KOPT-K1 (cell line): ENCODE results near the gene DNAJB4.
"Not testable (repeated sequence)": the region's sequence is repeated elsewhere in the genome, so short reads cannot be mapped to it uniquely, and the experiment has no call there.

ENCODE experiments used
- H3K27ac ChIP-seq: fragments of 200-600 bp; sonication (generic); 2 replicates; pipeline ENCODE4 v1.5.1; 2016; ENCODE audit warnings: antibody characterized with exemption, mild to moderate bottlenecking, low read depth, low read length; ENCODE audit not compliant: poor library complexity, severe bottlenecking
- H3K36me3 ChIP-seq: fragments of 200-600 bp; sonication (generic); 2 replicates; pipeline ENCODE4 v1.5.1; 2017; ENCODE audit warnings: antibody characterized with exemption, mild to moderate bottlenecking, low read length, moderate library complexity; ENCODE audit not compliant: insufficient read depth
- H3K9me3 ChIP-seq: fragments of 200-600 bp; sonication (generic); 2 replicates; pipeline ENCODE4 v1.5.1; 2017; ENCODE audit warnings: antibody characterized with exemption, low read length, mild to moderate bottlenecking; ENCODE audit not compliant: insufficient read depth, poor library complexity, severe bottlenecking

Gene DNAJB4

GRCh38 chr1:78055565-78056132 is 50.9 kb downstream of the DNAJB4 start:
- Histone ChIP-seq H3K27ac (no peak overlapping the region), H3K9me3 (no peaks in the 10 kb centered on the region), H3K36me3 (no peaks in the 10 kb centered on the region)

- no peak overlapping the region for H3K27ac ChIP-seq
- H3K36me3 ChIP-seq: no peaks in the 10 kb centered on the region
- no peaks in the 10 kb centered on the region for H3K9me3 ChIP-seq
These were observed 53.9 kb downstream of the DNAJB4 start for GRCh38 chr1:78058670-78059069.

GRCh38 chr1:78060857-78061563 is 56.3 kb downstream of the DNAJB4 start:
- no peaks in the 10 kb centered on the region for H3K36me3 ChIP-seq
- H3K9me3 ChIP-seq: no peaks in the 10 kb centered on the region
- H3K27ac ChIP-seq: no peak overlapping the region

- no peaks in the 10 kb centered on the region for H3K36me3 ChIP-seq
- H3K9me3 ChIP-seq: no peaks in the 10 kb centered on the region
- H3K27ac ChIP-seq: no peak overlapping the region
These were observed 57.2 kb downstream of the DNAJB4 start for GRCh38 chr1:78061825-78062523.

GRCh38 chr1:78064886-78065285 is 60.1 kb downstream of the DNAJB4 start:
- not testable (repeated sequence) for H3K27ac ChIP-seq, H3K36me3 ChIP-seq, H3K9me3 ChIP-seq
